SK-N-MC (cell line): ENCODE results near the gene TACR1.

Experiments
- EZH2 ChIP-seq: fragments of 200-600 bp; sonication (generic); IDR thresholded peaks from one replicate; pipeline ENCODE4 v1.6.1; 2017; ENCODE audit warnings: antibody characterized with exemption
- POLR2AphosphoS5 ChIP-seq: IDR thresholded peaks from 2 replicates; pipeline ENCODE4 v1.6.1; 2012; ENCODE audit warnings: mild to moderate bottlenecking, low read depth, low read length, borderline replicate concordance

DNA sequence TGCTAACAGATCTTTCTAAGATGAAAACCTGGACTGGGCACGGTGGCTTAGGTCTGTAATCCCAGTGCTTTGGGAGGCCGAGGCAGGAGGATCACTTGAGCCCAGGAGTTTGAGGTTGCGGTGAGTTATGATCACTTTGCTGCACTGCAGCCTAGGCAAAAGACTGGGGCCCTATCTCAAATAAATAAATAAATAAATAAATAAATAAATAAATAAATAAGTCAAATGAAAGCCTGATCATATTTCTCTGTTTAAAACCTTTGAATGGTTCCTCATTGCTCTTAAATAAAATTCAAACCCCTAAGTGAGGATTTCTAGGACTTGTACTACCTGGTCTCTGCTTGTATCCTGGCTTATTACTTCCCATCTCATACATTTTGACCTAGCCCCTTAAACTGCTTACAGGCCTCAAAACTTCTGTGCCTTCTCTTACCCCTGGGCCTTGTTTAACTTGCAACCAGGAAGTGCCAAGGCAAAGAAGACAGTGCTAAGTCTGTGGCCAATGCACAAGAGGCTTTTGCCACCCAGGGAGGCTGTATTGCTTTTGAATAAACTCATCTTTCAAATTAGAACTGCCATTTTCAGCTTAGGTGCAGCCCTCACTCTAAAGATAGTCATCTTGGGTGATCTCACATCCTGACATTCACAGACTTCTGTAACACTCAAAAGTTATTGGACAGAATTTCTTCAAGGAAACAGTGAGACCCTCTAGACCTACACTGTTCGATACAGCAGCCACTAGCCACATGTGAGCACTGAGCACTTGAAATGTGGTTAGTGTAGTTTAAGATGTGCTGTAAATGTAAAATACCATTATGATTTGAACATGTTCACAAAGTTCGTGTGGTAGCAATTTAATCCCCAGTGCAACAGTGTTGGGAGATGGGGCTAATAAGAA lies 167.2 kb downstream of the TACR1 start:
- TF ChIP-seq EZH2: no peak
- TF ChIP-seq POLR2AphosphoS5: no peak
